CD4-positive, CD25-positive, alpha-beta regulatory T cell (primary cell): Measurements from ENCODE around the gene CREBBP. TPM values are rescaled to one million over a fixed set of nuclear protein-coding genes. Genes with fewer than 3 reads are reported as not detected.
A peak's percentile ranks its signal among the peaks of the same experiment; 100 is the strongest.
"Not testable (repeated sequence)": the region's sequence is repeated elsewhere in the genome, so short reads cannot be mapped to it uniquely, and the experiment has no call there.

Experiments used
- ATAC-seq, 2 donors: fragments of 150-1000 bp; cut with Tn5 transposase; one replicate each; pipeline ENCODE4 v1.10.0; 2021; ENCODE audit warnings: low read depth in 2 of 2, moderate number of reproducible peaks in 2 of 2, moderate library complexity in 1 of 2
- DNase-seq, 3 donors: peaks; one replicate each; pipeline versions ENCODE4 v3.0.0 to v3.0.0-alpha.2; 2012 to 2022; ENCODE audit warnings: mixed read lengths in 1 of 3
- H3K27ac ChIP-seq: one replicate; pipeline ENCODE4 v1.7.0; 2013; ENCODE audit warnings: mild to moderate bottlenecking, low read length; ENCODE audit not compliant: insufficient read depth, poor library complexity, severe bottlenecking
- H3K27me3 ChIP-seq: one replicate; pipeline ENCODE4 v1.7.0; 2013; ENCODE audit warnings: low read length; ENCODE audit not compliant: control insufficient read depth, insufficient read depth
- H3K36me3 ChIP-seq: one replicate; pipeline ENCODE4 v1.7.0; 2013; ENCODE audit warnings: mild to moderate bottlenecking, low read length, moderate library complexity; ENCODE audit not compliant: control insufficient read depth, insufficient read depth
- H3K4me1 ChIP-seq: 2 replicates; pipeline ENCODE4 v1.7.0; 2013; ENCODE audit warnings: mild to moderate bottlenecking, low read length; ENCODE audit not compliant: insufficient read depth, control insufficient read depth, poor library complexity, severe bottlenecking
- H3K4me3 ChIP-seq: one replicate; pipeline ENCODE4 v1.7.0; 2013; ENCODE audit warnings: low read depth, mild to moderate bottlenecking, low read length, moderate library complexity
- H3K9me3 ChIP-seq, 2 experiments: 1 replicate in 1 of 2; 2 replicates in 1 of 2; pipeline ENCODE4 v1.7.0; 2013; ENCODE audit warnings: low read length in 2 of 2, mild to moderate bottlenecking in 1 of 2, moderate library complexity in 1 of 2; ENCODE audit not compliant: control insufficient read depth in 2 of 2
- H3K27ac Mint-ChIP-seq, 3 donors: one replicate each; pipeline ENCODE4 v1.8.0; 2020 to 2022; ENCODE audit warnings: mild to moderate bottlenecking in 3 of 3, mixed read lengths in 3 of 3, moderate library complexity in 2 of 3
- H3K27me3 Mint-ChIP-seq: one replicate; pipeline ENCODE4 v1.8.0; 2022; ENCODE audit warnings: mild to moderate bottlenecking, mixed read lengths
- H3K36me3 Mint-ChIP-seq: one replicate; pipeline ENCODE4 v1.8.0; 2020; ENCODE audit warnings: mixed read lengths
- H3K4me1 Mint-ChIP-seq, 4 donors: one replicate each; pipeline ENCODE4 v1.8.0; 2020 to 2022; ENCODE audit warnings: mixed read lengths in 4 of 4, mild to moderate bottlenecking in 1 of 4
- H3K4me3 Mint-ChIP-seq, 4 donors: one replicate each; pipeline ENCODE4 v1.8.0; 2020 to 2022; ENCODE audit warnings: mild to moderate bottlenecking in 4 of 4, mixed read lengths in 4 of 4, moderate library complexity in 3 of 4
- H3K9me3 Mint-ChIP-seq, 7 donors: one replicate each; pipeline ENCODE4 v1.8.0; 2020 to 2022; ENCODE audit warnings: mixed read lengths in 7 of 7, mild to moderate bottlenecking in 3 of 7, moderate library complexity in 2 of 7
- polyA plus RNA-seq, 4 donors: library from polyadenylated mRNA; unstranded; fragments of 300-500 nt; fragmentation: Illumina TruSeq; gene quantifications; one replicate each; pipeline ENCODE4 v1.2.3, GENCODE V29; 2021
- total RNA-seq: library from RNA; stranded (reverse); gene quantifications from one replicate; pipeline ENCODE4 v1.2.3, GENCODE V29; 2022

CREBBP gene
- total and polyA plus RNA-seq, 5 donors from 2014 or later: 3.3 to 192 (median 4.1) TPM

- no peak overlapping the region for H3K27ac ChIP-seq
- Mint-ChIP-seq H3K27me3 (peaks cover 4% of the 10 kb centered on the region), H3K27ac (no peak overlapping the region), H3K9me3 (peaks cover 0 to 3% (median 0%) of the 10 kb centered on the region in 7 donors), H3K4me1 (no peaks in the 10 kb centered on the region), H3K4me3 (no peak overlapping the region), H3K36me3 (no peaks in the 10 kb centered on the region)
- no peak overlapping the region for H3K4me3 ChIP-seq
- no peaks in the 10 kb centered on the region for H3K36me3 ChIP-seq
- no peaks in the 10 kb centered on the region for H3K27me3 ChIP-seq
- H3K4me1 ChIP-seq: no peaks in the 10 kb centered on the region
- no peak for ATAC-seq
- H3K9me3 ChIP-seq: no peaks in the 10 kb centered on the region
- DNase-seq: no peak
These were observed 32.4 kb upstream of the CREBBP start for GRCh38 chr16:3912897-3913296.

- ATAC-seq (no peak), DNase-seq (no peak)
- no peak overlapping the region for H3K27ac Mint-ChIP-seq
- H3K4me1 Mint-ChIP-seq: no peaks in the 10 kb centered on the region
- H3K9me3 Mint-ChIP-seq: peaks cover 0 to 3% (median 0%) of the 10 kb centered on the region in 7 donors
- H3K4me1 ChIP-seq: no peaks in the 10 kb centered on the region
- no peak overlapping the region for H3K4me3 ChIP-seq
- H3K27me3 Mint-ChIP-seq: peaks cover 4% of the 10 kb centered on the region
- no peaks in the 10 kb centered on the region for H3K27me3 ChIP-seq
- no peak overlapping the region for H3K27ac ChIP-seq
- H3K36me3 Mint-ChIP-seq: no peaks in the 10 kb centered on the region
- H3K4me3 Mint-ChIP-seq: no peak overlapping the region
- H3K36me3 ChIP-seq: no peaks in the 10 kb centered on the region
- H3K9me3 ChIP-seq: no peaks in the 10 kb centered on the region
These were observed 31.9 kb upstream of the CREBBP start for GRCh38 chr16:3912373-3912772.

DNA sequence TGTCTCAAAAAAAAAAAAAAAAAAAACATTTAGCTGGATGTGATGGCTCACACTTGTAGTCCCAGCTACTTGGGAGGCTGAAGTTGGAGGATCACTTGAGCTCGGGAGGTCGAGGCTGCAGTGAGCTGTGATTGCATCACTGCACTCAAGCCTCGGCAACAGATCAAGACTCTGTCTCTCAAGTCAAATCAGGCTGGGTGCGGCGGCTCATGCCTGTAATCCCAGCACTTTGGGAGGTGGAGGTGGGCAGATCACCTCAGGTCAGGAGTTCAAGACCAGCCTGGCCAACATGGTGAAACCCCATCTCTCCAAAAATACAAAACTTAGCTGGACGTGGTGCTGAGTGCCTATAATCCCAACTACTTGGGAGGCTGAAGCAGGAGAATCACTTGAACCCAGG is 31.2 kb upstream of the CREBBP start:
- H3K27ac Mint-ChIP-seq, H3K27me3 Mint-ChIP-seq, H3K4me1 Mint-ChIP-seq, H3K27ac ChIP-seq, H3K27me3 ChIP-seq, H3K4me3 Mint-ChIP-seq, H3K4me1 ChIP-seq, H3K9me3 ChIP-seq, ATAC-seq, H3K9me3 Mint-ChIP-seq, H3K36me3 Mint-ChIP-seq, DNase-seq, H3K4me3 ChIP-seq, H3K36me3 ChIP-seq: not testable (repeated sequence)

- Mint-ChIP-seq H3K27ac (peak overlapping the region in 1 of 3 donors; percentile 52), H3K9me3 (peaks cover 0 to 2% (median 0%) of the 10 kb centered on the region in 7 donors)
- H3K27me3 ChIP-seq: no peaks in the 10 kb centered on the region
These were observed 29.5 kb upstream of the CREBBP start for GRCh38 chr16:3909791-3910583.

GRCh38 chr16:3908951-3909437 is 28.5 kb upstream of the CREBBP start:
- Mint-ChIP-seq H3K4me1 (no peaks in the 10 kb centered on the region), H3K27ac (no peak overlapping the region), H3K9me3 (peaks cover 0 to 2% (median 0%) of the 10 kb centered on the region in 7 donors), H3K27me3 (peaks cover 4% of the 10 kb centered on the region), H3K4me3 (no peak overlapping the region), H3K36me3 (no peaks in the 10 kb centered on the region)
- H3K4me1 ChIP-seq: no peaks in the 10 kb centered on the region
- no peak overlapping the region for H3K4me3 ChIP-seq
- H3K27me3 ChIP-seq: no peaks in the 10 kb centered on the region
- no peaks in the 10 kb centered on the region for H3K9me3 ChIP-seq
- DNase-seq (no peak), ATAC-seq (no peak)
- H3K36me3 ChIP-seq: no peaks in the 10 kb centered on the region
- H3K27ac ChIP-seq: no peak overlapping the region

More at GRCh38 chr16:3909791-3910583, 29.5 kb upstream of the CREBBP start:
- Mint-ChIP-seq H3K4me3 (no peak overlapping the region), H3K36me3 (no peaks in the 10 kb centered on the region), H3K27me3 (peaks cover 4% of the 10 kb centered on the region), H3K4me1 (no peaks in the 10 kb centered on the region)
- Histone ChIP-seq H3K9me3 (no peaks in the 10 kb centered on the region), H3K36me3 (no peaks in the 10 kb centered on the region), H3K4me3 (no peak overlapping the region), H3K27ac (no peak overlapping the region), H3K4me1 (no peaks in the 10 kb centered on the region)
- no peak for ATAC-seq
- no peak for DNase-seq

GRCh38 chr16:3907586-3907985 is 27.1 kb upstream of the CREBBP start:
- Histone ChIP-seq H3K4me3 (no peak overlapping the region), H3K36me3 (no peaks in the 10 kb centered on the region), H3K9me3 (no peaks in the 10 kb centered on the region), H3K4me1 (no peaks in the 10 kb centered on the region), H3K27me3 (no peaks in the 10 kb centered on the region), H3K27ac (no peak overlapping the region)
- Mint-ChIP-seq H3K4me1 (no peaks in the 10 kb centered on the region), H3K27me3 (peaks cover 4% of the 10 kb centered on the region), H3K4me3 (no peak overlapping the region), H3K36me3 (no peaks in the 10 kb centered on the region), H3K27ac (peak overlapping the region in 1 of 3 donors; percentile 57), H3K9me3 (peaks cover 0 to 2% (median 0%) of the 10 kb centered on the region in 7 donors)
- DNase-seq (no peak), ATAC-seq (no peak)

DNA sequence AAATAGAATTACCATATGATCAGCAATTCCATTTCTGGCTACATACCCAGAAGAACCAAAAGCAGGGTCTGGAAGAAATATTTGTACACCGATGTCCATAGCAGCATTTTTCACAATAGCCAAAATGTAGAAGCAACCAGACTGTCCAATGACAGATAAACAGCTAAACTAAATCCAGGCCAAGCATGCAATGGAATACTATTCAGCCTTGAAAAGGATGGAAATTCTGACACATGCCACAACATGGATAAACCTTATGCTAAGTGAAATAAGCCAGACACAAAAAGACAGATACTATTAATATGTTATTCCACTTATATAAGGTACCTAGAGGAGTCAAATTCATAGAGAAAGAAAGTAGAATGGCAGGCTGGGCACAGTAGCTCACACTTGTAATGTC is 25.9 kb upstream of the CREBBP start:
- DNase-seq: no peak
- Mint-ChIP-seq H3K9me3 (peaks cover 0 to 2% (median 0%) of the 10 kb centered on the region in 7 donors), H3K27me3 (peaks cover 3% of the 10 kb centered on the region), H3K4me3 (no peak overlapping the region), H3K27ac (no peak overlapping the region), H3K36me3 (no peaks in the 10 kb centered on the region), H3K4me1 (no peaks in the 10 kb centered on the region)
- ATAC-seq: no peak
- Histone ChIP-seq H3K4me3 (no peak overlapping the region), H3K27me3 (no peaks in the 10 kb centered on the region), H3K4me1 (no peaks in the 10 kb centered on the region), H3K27ac (no peak overlapping the region), H3K9me3 (no peaks in the 10 kb centered on the region), H3K36me3 (no peaks in the 10 kb centered on the region)

DNA sequence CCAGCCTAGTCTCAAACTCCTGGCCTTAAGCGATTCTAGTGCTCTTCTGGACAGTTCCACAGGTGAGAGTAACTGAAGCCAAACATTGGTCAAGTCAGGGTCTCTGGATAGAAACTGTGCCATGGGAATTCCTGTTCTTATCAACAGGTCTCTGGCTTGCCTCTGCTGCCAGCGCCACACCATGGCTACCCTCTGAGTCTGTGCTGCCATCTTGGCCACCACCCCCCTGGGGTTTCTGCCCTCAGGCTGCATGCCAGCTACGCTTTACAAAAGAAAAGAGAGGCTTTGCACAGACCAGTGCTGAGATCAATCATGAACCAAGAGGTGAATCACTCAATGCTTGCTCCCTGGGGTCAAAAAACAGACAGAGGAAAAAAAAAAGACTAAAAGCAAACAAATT is 24.4 kb upstream of the CREBBP start:
- no peaks in the 10 kb centered on the region for H3K36me3 Mint-ChIP-seq
- Histone ChIP-seq H3K27me3 (no peaks in the 10 kb centered on the region), H3K4me1 (no peaks in the 10 kb centered on the region), H3K27ac (no peak overlapping the region), H3K9me3 (no peaks in the 10 kb centered on the region), H3K36me3 (no peaks in the 10 kb centered on the region), H3K4me3 (no peak overlapping the region)
- H3K4me1 Mint-ChIP-seq: no peaks in the 10 kb centered on the region
- H3K9me3 Mint-ChIP-seq: no peaks in the 10 kb centered on the region
- DNase-seq (no peak), ATAC-seq (no peak)
- H3K27me3 Mint-ChIP-seq: no peaks in the 10 kb centered on the region
- no peak overlapping the region for H3K4me3 Mint-ChIP-seq
- no peak overlapping the region for H3K27ac Mint-ChIP-seq
